ENCODE data around the gene FAM156B.
"Not testable (repeated sequence)": the region's sequence is repeated elsewhere in the genome, so short reads cannot be mapped to it uniquely, and the experiment has no call there.

GRCh38 chrX:52873825-52874224 lies 23.3 kb upstream of the FAM156B start:
- TF ChIP-seq CTCF, POLR2A (IDR thresholded peaks at IDR 0.05): not testable (repeated sequence)
